ENCODE measurements around the gene ACTG2.

GRCh38 chr2:73868204-73868978 lies 24.4 kb upstream of the ACTG2 start:
- TF ChIP-seq CTCF (IDR thresholded peaks at IDR 0.05; ENCODE audit: low read depth, low read length, missing input control): no peak
- no peak for TF ChIP-seq SP1 (IDR thresholded peaks at IDR 0.05)
- TF ChIP-seq REST (IDR thresholded peaks at IDR 0.05): no peak
- TF ChIP-seq, protein P1, sequence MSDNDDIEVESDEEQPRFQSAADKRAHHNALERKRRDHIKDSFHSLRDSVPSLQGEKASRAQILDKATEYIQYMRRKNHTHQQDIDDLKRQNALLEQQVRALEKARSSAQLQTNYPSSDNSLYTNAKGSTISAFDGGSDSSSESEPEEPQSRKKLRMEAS (IDR thresholded peaks at IDR 0.05): no peak
- no peak for TF ChIP-seq ATF3 (IDR thresholded peaks at IDR 0.05)
- no peak for TF ChIP-seq RXRA (IDR thresholded peaks at IDR 0.05)
